ENCODE measurements around the gene CDK11B. TPM values are rescaled to one million over a fixed set of nuclear protein-coding genes. Genes with fewer than 3 reads are reported as not detected.
"Not testable (repeated sequence)": the region's sequence is repeated elsewhere in the genome, so short reads cannot be mapped to it uniquely, and the experiment has no call there.

Gene CDK11B
- 14.8 and 23.8 TPM in 2 replicates for total RNA-seq (2014; rRNA removed; shearing (Covaris generic))

GRCh38 chr1:1658583-1659549 lies at the start of gene CDK11B:
TSS of gene CDK11B (minus strand) at chr1:1659004. CDS start at chr1:1657485, 1,519 bp downstream.
- not testable (repeated sequence) for H3K9me3 ChIP-seq (replicated peaks); H3K4me1 ChIP-seq (replicated peaks); H3K27me3 ChIP-seq (replicated peaks)
- DNase-seq (ENCODE audit: low read depth in 1 of 2, low spot score in 2 of 2) = peak; percentile 97 to 98
- Histone ChIP-seq H3K4me3 (peak within 1 kb of the TSS; percentile 82), H3K27ac (peak within 1 kb of the TSS; percentile 82), H3K36me3 (peaks cover 25% of the 10 kb centered on the region)

- not testable (repeated sequence) for H3K27me3 ChIP-seq (replicated peaks); DNase-seq (ENCODE audit: low read depth in 1 of 2, low spot score in 2 of 2); H3K4me3 ChIP-seq
Measured at GRCh38 chr1:1707897-1708296, 49.1 kb upstream of the CDK11B start.

DNA sequence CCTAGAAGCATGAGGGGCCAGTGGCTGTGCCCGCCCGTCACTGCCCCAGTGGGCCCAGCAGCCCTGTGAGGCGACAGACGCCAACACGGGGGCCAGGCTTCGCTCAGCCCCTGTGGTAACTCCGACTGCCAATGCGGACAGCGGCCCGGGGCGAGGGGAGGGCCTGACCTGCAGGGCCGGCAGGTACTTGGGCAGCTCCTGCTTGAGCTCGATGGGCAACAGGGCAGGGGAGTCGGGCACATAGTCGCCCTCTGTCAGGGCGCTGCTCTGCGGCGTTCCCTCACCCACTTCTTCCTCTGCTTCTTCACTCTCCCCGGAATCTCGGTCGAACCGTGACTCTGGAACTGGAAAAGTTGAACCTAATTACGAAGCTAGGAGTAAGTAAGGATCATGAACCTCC lies 48.4 kb upstream of the CDK11B start:
- H3K9me3 ChIP-seq (replicated peaks); DNase-seq (ENCODE audit: low read depth in 1 of 2, low spot score in 2 of 2); H3K27ac ChIP-seq; H3K4me3 ChIP-seq; H3K36me3 ChIP-seq; H3K27me3 ChIP-seq (replicated peaks); H3K4me1 ChIP-seq (replicated peaks): not testable (repeated sequence)

More at GRCh38 chr1:1707897-1708296, 49.1 kb upstream of the CDK11B start:
- not testable (repeated sequence) for H3K4me1 ChIP-seq (replicated peaks); H3K36me3 ChIP-seq; H3K27ac ChIP-seq; H3K9me3 ChIP-seq (replicated peaks)

DNA sequence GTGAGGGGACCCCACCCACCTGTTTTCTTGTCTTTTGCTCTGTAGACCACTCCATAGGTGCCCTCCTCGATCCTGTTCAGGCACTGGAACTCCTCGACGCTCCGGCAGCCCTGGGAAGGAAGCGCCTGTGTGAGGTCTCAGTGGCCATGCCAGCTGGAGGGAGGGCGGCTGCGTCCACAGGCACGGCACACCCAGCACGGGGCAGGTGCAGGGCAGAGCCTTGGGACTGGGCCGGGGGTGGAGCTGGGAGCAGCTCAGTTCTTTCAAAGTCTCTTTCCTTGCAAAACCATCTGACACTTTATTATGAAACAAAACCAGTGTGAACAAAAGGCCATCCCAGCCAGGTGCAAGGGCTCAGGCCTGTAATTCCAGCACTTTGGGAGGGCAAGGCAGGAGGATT lies 46.8 kb upstream of the CDK11B start:
- not testable (repeated sequence) for H3K4me3 ChIP-seq; H3K4me1 ChIP-seq (replicated peaks); H3K27ac ChIP-seq; H3K9me3 ChIP-seq (replicated peaks); H3K27me3 ChIP-seq (replicated peaks); DNase-seq (ENCODE audit: low read depth in 1 of 2, low spot score in 2 of 2); H3K36me3 ChIP-seq

DNA sequence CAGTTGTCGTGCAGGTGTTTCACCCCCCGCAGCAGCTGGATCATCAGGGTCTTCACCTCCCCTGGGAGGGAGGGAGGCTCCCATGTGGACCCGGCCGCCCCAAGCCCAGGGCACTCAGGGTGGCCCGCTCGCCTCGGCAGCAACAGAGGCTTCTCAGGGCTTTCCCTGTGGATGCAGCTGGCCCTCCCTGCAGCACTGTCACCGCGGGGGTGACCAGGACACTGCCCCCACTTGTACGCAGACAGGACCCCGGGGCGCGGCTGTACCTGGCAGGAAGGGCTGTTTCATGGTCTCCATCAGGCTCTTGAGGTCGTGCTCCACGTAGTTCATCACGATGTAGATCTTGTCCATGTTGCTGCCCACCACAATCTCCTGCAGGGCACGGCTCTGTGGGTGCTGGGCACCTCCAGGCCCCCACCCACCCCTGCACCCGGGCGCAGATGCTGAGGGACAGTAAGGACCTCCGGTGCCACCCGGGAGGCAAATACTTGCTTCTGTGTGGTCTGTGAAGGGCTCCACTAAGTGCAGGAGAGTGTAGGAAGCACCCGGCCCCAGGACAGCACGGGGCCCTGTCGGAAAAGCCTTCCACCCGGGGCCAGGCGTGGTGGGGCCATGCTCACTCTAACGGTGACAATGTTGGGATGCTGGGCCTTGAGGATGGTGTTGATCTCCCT lies 45.6 kb upstream of the CDK11B start:
- H3K27ac ChIP-seq; H3K36me3 ChIP-seq; H3K9me3 ChIP-seq (replicated peaks); H3K27me3 ChIP-seq (replicated peaks); H3K4me1 ChIP-seq (replicated peaks); DNase-seq (ENCODE audit: low read depth in 1 of 2, low spot score in 2 of 2); H3K4me3 ChIP-seq: not testable (repeated sequence)

- H3K9me3 ChIP-seq (replicated peaks) = no peaks in the 10 kb centered on the region
- H3K4me1 ChIP-seq (replicated peaks) = no peaks in the 10 kb centered on the region
- no peak overlapping the region for H3K4me3 ChIP-seq
- no peaks in the 10 kb centered on the region for H3K36me3 ChIP-seq
- DNase-seq (ENCODE audit: low read depth in 1 of 2, low spot score in 2 of 2) = peak in 1 of 2 experiments; percentile 41
- no peaks in the 10 kb centered on the region for H3K27me3 ChIP-seq (replicated peaks)
- no peak overlapping the region for H3K27ac ChIP-seq
Measured at GRCh38 chr1:1703796-1704195, 45.0 kb upstream of the CDK11B start.

GRCh38 chr1:1702506-1702905 lies 43.7 kb upstream of the CDK11B start:
- not testable (repeated sequence) for H3K4me3 ChIP-seq; H3K4me1 ChIP-seq (replicated peaks); H3K27me3 ChIP-seq (replicated peaks); H3K36me3 ChIP-seq; H3K9me3 ChIP-seq (replicated peaks); DNase-seq (ENCODE audit: low read depth in 1 of 2, low spot score in 2 of 2); H3K27ac ChIP-seq

GRCh38 chr1:1700557-1700956 lies 41.8 kb upstream of the CDK11B start:
- not testable (repeated sequence) for DNase-seq (ENCODE audit: low read depth in 1 of 2, low spot score in 2 of 2); H3K36me3 ChIP-seq; H3K4me3 ChIP-seq; H3K27ac ChIP-seq; H3K27me3 ChIP-seq (replicated peaks); H3K9me3 ChIP-seq (replicated peaks); H3K4me1 ChIP-seq (replicated peaks)

DNA sequence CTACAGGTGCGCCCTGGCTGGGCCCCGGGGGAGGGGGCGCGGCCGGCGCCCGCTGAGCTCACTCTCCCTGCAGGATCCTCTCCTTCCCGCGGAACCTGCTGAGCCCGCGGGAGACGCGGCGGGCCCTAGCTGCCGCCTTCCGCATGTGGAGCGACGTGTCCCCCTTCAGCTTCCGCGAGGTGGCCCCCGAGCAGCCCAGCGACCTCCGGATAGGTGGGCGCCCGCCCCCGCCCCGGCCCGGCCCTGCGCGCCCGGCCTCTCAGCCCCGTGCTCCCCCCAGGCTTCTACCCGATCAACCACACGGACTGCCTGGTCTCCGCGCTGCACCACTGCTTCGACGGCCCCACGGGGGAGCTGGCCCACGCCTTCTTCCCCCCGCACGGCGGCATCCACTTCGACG lies 41.3 kb upstream of the CDK11B start:
- H3K27ac ChIP-seq; DNase-seq (ENCODE audit: low read depth in 1 of 2, low spot score in 2 of 2); H3K4me3 ChIP-seq; H3K36me3 ChIP-seq; H3K4me1 ChIP-seq (replicated peaks); H3K9me3 ChIP-seq (replicated peaks); H3K27me3 ChIP-seq (replicated peaks): not testable (repeated sequence)

DNA sequence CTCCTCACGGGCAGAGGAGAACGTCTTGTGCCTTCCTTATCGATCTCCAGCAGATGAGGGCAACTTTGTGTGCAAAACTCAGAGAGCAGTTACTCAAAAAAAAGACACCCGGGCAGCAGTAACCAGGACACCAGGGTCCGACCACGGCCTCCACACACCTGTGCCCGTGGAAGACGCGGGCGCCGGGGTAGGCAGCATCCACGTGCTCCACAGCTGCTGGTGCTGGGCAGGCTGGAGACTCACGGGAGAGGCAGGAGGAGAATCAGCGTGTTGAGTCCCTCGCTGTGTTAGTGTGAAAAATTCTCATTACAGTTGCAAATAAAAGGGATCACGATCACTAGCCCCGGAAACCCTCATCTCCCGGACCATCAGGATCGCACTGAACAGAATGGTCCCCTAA lies 40.3 kb upstream of the CDK11B start:
- H3K4me1 ChIP-seq (replicated peaks); H3K4me3 ChIP-seq; H3K27ac ChIP-seq; H3K9me3 ChIP-seq (replicated peaks); DNase-seq (ENCODE audit: low read depth in 1 of 2, low spot score in 2 of 2); H3K36me3 ChIP-seq; H3K27me3 ChIP-seq (replicated peaks): not testable (repeated sequence)

DNA sequence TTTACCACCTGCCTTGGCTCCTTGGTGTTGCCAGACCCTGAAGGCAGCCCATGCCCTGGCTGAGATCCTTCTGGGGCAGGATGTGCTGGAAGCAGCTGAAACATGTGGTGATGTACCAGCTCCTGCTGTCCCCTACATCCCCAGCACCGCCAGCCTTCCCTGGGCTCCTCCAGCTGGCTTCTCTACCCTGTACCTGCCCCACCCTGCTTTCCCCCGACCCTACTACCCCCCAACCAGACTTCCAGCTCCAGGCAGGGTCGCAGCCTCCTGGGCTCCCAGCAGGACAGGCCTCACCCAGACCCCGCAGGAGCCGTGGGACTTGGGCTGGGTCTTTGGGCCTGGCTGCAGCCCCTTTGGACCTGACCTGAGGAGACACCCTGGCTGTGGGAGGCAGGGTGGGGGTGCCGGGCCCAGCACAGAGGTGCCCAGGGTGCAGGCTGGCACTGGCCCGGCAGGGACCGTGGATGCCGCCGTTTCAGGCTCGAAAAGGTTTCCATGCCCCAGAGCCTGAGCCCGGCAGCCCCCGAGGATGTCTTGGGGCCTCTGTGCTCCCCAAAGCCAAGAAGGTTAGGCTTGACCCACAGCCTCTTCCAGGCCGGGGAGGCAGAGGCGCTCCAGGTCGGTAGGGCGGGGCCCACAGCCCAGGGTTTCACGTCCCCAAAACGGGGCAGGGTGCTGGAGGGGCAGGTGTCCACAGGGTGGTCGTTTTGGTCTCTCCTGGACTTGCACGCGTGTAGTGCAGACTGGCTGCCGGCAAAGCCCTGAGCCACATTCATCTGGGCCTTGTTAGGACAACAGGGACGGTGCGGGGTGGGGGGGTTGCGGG lies 38.8 kb upstream of the CDK11B start:
- not testable (repeated sequence) for H3K27me3 ChIP-seq (replicated peaks); H3K4me1 ChIP-seq (replicated peaks)
- DNase-seq (ENCODE audit: low read depth in 1 of 2, low spot score in 2 of 2) = peak in 1 of 2 experiments; percentile 19

GRCh38 chr1:1696431-1697357 lies 37.9 kb upstream of the CDK11B start:
- H3K4me3 ChIP-seq; H3K27me3 ChIP-seq (replicated peaks); H3K9me3 ChIP-seq (replicated peaks); H3K36me3 ChIP-seq; H3K4me1 ChIP-seq (replicated peaks); H3K27ac ChIP-seq: not testable (repeated sequence)
- peak in 1 of 2 experiments; percentile 30 for DNase-seq (ENCODE audit: low read depth in 1 of 2, low spot score in 2 of 2)

More for the DNA sequence above, 38.8 kb upstream of the CDK11B start:
- not testable (repeated sequence) for H3K9me3 ChIP-seq (replicated peaks); H3K36me3 ChIP-seq; H3K4me3 ChIP-seq; H3K27ac ChIP-seq
